Stimulated activated memory B cell treated with anti-CD40 and anti-IgM and Interleukin-4, amounts not matched to agents 10 μg/mL and 1 μg/mL and 100 μg/mL, for 72 hours (primary cell): ENCODE data around the gene CCN6.
"Not testable (repeated sequence)": the region's sequence is repeated elsewhere in the genome, so short reads cannot be mapped to it uniquely, and the experiment has no call there.

Experiments used
- ATAC-seq: fragments of 150-1000 bp; cut with Tn5 transposase; 2 replicates; pipeline ENCODE4 v1.10.0; 2021
- H3K27ac Mint-ChIP-seq: one replicate; pipeline ENCODE4 v1.8.0; 2022; ENCODE audit warnings: mild to moderate bottlenecking, mixed read lengths
- H3K27me3 Mint-ChIP-seq: one replicate; pipeline ENCODE4 v1.8.0; 2022; ENCODE audit warnings: mixed read lengths
- H3K36me3 Mint-ChIP-seq: one replicate; pipeline ENCODE4 v1.8.0; 2022; ENCODE audit warnings: mixed read lengths
- H3K4me1 Mint-ChIP-seq: one replicate; pipeline ENCODE4 v1.8.0; 2022; ENCODE audit warnings: mixed read lengths
- H3K4me3 Mint-ChIP-seq: one replicate; pipeline ENCODE4 v1.8.0; 2022; ENCODE audit warnings: mild to moderate bottlenecking, moderate library complexity, mixed read lengths
- H3K9me3 Mint-ChIP-seq: one replicate; pipeline ENCODE4 v1.8.0; 2022; ENCODE audit warnings: mixed read lengths

CCN6 gene

GRCh38 chr6:112058243-112059032 lies 4.5 kb downstream of the CCN6 start:
- Mint-ChIP-seq H3K27me3 (no peaks in the 10 kb centered on the region), H3K4me1 (no peaks in the 10 kb centered on the region), H3K36me3 (no peaks in the 10 kb centered on the region), H3K4me3 (no peak overlapping the region), H3K27ac (no peak overlapping the region), H3K9me3 (no peaks in the 10 kb centered on the region)
- no peak for ATAC-seq

- Mint-ChIP-seq H3K9me3 (no peaks in the 10 kb centered on the region), H3K4me1 (no peaks in the 10 kb centered on the region), H3K36me3 (no peaks in the 10 kb centered on the region), H3K4me3 (no peak overlapping the region), H3K27me3 (no peaks in the 10 kb centered on the region), H3K27ac (no peak overlapping the region)
- no peak for ATAC-seq
Measured at GRCh38 chr6:112061605-112062004, 7.7 kb downstream of the CCN6 start.

- Mint-ChIP-seq H3K27me3 (no peaks in the 10 kb centered on the region), H3K36me3 (no peaks in the 10 kb centered on the region), H3K9me3 (no peaks in the 10 kb centered on the region), H3K27ac (no peak overlapping the region), H3K4me1 (no peaks in the 10 kb centered on the region), H3K4me3 (no peak overlapping the region)
- ATAC-seq, result no peak
Measured at GRCh38 chr6:112062966-112063365, 9.1 kb downstream of the CCN6 start.

- Mint-ChIP-seq H3K4me3 (no peak overlapping the region), H3K36me3 (peaks cover 5% of the 10 kb centered on the region), H3K27me3 (no peaks in the 10 kb centered on the region), H3K4me1 (no peaks in the 10 kb centered on the region), H3K9me3 (no peaks in the 10 kb centered on the region), H3K27ac (no peak overlapping the region)
- ATAC-seq, result no peak
Measured at GRCh38 chr6:112065426-112065986, 11.6 kb downstream of the CCN6 start.

- Mint-ChIP-seq H3K4me1 (no peaks in the 10 kb centered on the region), H3K36me3 (peaks cover 5% of the 10 kb centered on the region), H3K27ac (no peak overlapping the region), H3K27me3 (no peaks in the 10 kb centered on the region), H3K9me3 (no peaks in the 10 kb centered on the region), H3K4me3 (no peak overlapping the region)
- ATAC-seq, result no peak
Measured at GRCh38 chr6:112066606-112067005, 12.7 kb downstream of the CCN6 start.

GRCh38 chr6:112081569-112081968 lies 27.7 kb downstream of the CCN6 start:
- Mint-ChIP-seq H3K27me3 (no peaks in the 10 kb centered on the region), H3K4me3 (no peak overlapping the region), H3K36me3 (peaks cover 27% of the 10 kb centered on the region), H3K4me1 (no peaks in the 10 kb centered on the region), H3K27ac (no peak overlapping the region), H3K9me3 (no peaks in the 10 kb centered on the region)
- no peak for ATAC-seq

GRCh38 chr6:112085286-112086065 lies 31.6 kb downstream of the CCN6 start:
- Mint-ChIP-seq H3K27me3 (peaks cover 8% of the 10 kb centered on the region), H3K4me1 (no peaks in the 10 kb centered on the region), H3K4me3 (no peak overlapping the region), H3K36me3 (peaks cover 21% of the 10 kb centered on the region), H3K9me3 (no peaks in the 10 kb centered on the region), H3K27ac (no peak overlapping the region)
- no peak for ATAC-seq

GRCh38 chr6:112086744-112087135 lies 32.8 kb downstream of the CCN6 start:
- no peaks in the 10 kb centered on the region for H3K4me1 Mint-ChIP-seq

GRCh38 chr6:112087136-112087911 lies 33.4 kb downstream of the CCN6 start, which contains the start of the genes FAM229B and TUBE1:
Gene FAM229B, plus strand, starts transcription at chr6:112087591. Its CDS starts 11,693 bp downstream, at chr6:112099284.
Gene TUBE1, minus strand, starts transcription at chr6:112087482. Its CDS starts 48 bp downstream, at chr6:112087434.
- Mint-ChIP-seq H3K36me3 (peaks cover 12% of the 10 kb centered on the region), H3K27me3 (peaks cover 18% of the 10 kb centered on the region), H3K4me1 (no peaks in the 10 kb centered on the region), H3K27ac (no peak within 1 kb of the TSS), H3K4me3 (no peak within 1 kb of the TSS), H3K9me3 (no peaks in the 10 kb centered on the region)
- ATAC-seq, result peak; percentile 99

More at GRCh38 chr6:112086744-112087135, 32.8 kb downstream of the CCN6 start:
- Mint-ChIP-seq H3K27me3 (peaks cover 13% of the 10 kb centered on the region), H3K36me3 (peaks cover 16% of the 10 kb centered on the region), H3K4me3 (no peak overlapping the region), H3K9me3 (no peaks in the 10 kb centered on the region), H3K27ac (no peak overlapping the region)
- peak; percentile 49 for ATAC-seq

- Mint-ChIP-seq H3K9me3 (no peaks in the 10 kb centered on the region), H3K4me1 (no peaks in the 10 kb centered on the region), H3K27me3 (peaks cover 18% of the 10 kb centered on the region), H3K27ac (no peak overlapping the region), H3K36me3 (peaks cover 6% of the 10 kb centered on the region), H3K4me3 (no peak overlapping the region)
- no peak for ATAC-seq
Measured at GRCh38 chr6:112087916-112088315, 34.0 kb downstream of the CCN6 start.

GRCh38 chr6:112096901-112097300 lies 43.0 kb downstream of the CCN6 start:
- peaks cover 20% of the 10 kb centered on the region for H3K36me3 Mint-ChIP-seq
- peaks cover 4% of the 10 kb centered on the region for H3K27me3 Mint-ChIP-seq
- no peak overlapping the region for H3K4me3 Mint-ChIP-seq
- ATAC-seq, result no peak
- no peak overlapping the region for H3K27ac Mint-ChIP-seq
- H3K4me1 Mint-ChIP-seq, result no peaks in the 10 kb centered on the region
- no peaks in the 10 kb centered on the region for H3K9me3 Mint-ChIP-seq

GRCh38 chr6:112100561-112100960 lies 46.7 kb downstream of the CCN6 start:
- no peak overlapping the region for H3K27ac Mint-ChIP-seq
- no peak for ATAC-seq
- peaks cover 7% of the 10 kb centered on the region for H3K9me3 Mint-ChIP-seq
- no peak overlapping the region for H3K4me3 Mint-ChIP-seq
- peaks cover 37% of the 10 kb centered on the region for H3K36me3 Mint-ChIP-seq
- H3K4me1 Mint-ChIP-seq, result no peaks in the 10 kb centered on the region
- no peaks in the 10 kb centered on the region for H3K27me3 Mint-ChIP-seq

- ATAC-seq, H3K27ac Mint-ChIP-seq, H3K9me3 Mint-ChIP-seq, H3K4me3 Mint-ChIP-seq, H3K27me3 Mint-ChIP-seq, H3K4me1 Mint-ChIP-seq: not testable (repeated sequence)
- H3K36me3 Mint-ChIP-seq, result peaks cover 26% of the 10 kb centered on the region
Measured at GRCh38 chr6:112106026-112106425, 52.1 kb downstream of the CCN6 start.

- H3K9me3 Mint-ChIP-seq, result peaks cover 7% of the 10 kb centered on the region
- no peaks in the 10 kb centered on the region for H3K4me1 Mint-ChIP-seq
- no peak overlapping the region for H3K4me3 Mint-ChIP-seq
- H3K27ac Mint-ChIP-seq, result no peak overlapping the region
- H3K27me3 Mint-ChIP-seq, result no peaks in the 10 kb centered on the region
- no peak for ATAC-seq
- H3K36me3 Mint-ChIP-seq, result peaks cover 21% of the 10 kb centered on the region
Measured at GRCh38 chr6:112106562-112106961, 52.7 kb downstream of the CCN6 start.

GRCh38 chr6:112109262-112109661 lies 55.4 kb downstream of the CCN6 start:
- Mint-ChIP-seq H3K27me3 (no peaks in the 10 kb centered on the region), H3K36me3 (peaks cover 5% of the 10 kb centered on the region), H3K4me3 (no peak overlapping the region), H3K9me3 (peaks cover 7% of the 10 kb centered on the region), H3K4me1 (no peaks in the 10 kb centered on the region), H3K27ac (no peak overlapping the region)
- ATAC-seq, result no peak
